ENCODE results near the gene PRKD1.

DNA sequence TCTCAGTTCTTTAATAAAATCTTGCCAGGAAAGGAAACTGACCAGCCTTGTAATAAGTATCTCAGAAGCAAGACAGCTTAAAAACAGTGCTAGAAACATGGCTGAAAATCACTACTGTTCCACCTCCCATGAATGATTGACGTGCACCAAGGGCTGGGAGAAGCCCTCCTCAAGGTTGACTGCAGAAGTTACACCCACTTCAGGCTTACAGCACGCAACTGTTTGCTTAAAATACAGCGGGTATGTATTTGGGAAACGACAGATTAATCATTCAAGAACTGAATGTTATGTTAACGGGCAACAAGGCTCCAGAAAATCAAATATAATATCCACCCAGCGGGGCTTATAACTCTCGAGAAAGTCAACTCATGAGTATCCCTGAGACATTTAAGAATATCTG is 22.1 kb downstream of the PRKD1 start:
- TF ChIP-seq POLR2A (IDR thresholded peaks at IDR 0.05; ENCODE audit: low read depth, low read length) (no peak), TAF1 (IDR thresholded peaks at IDR 0.05; ENCODE audit: low read depth, low read length) (no peak), POLR2AphosphoS5 (IDR thresholded peaks at IDR 0.05; ENCODE audit: low read depth, low read length) (no peak), PAX5 (IDR thresholded peaks at IDR 0.05; ENCODE audit: insufficient read depth, low read length, severe bottlenecking) (no peak), SPI1 (IDR thresholded peaks at IDR 0.05; ENCODE audit: low read depth, low read length) (no peak), POU2F2 (IDR thresholded peaks at IDR 0.05; ENCODE audit: low read depth, low read length) (no peak)
